GM21825 (cell line): Measurements from ENCODE around the gene NQO2.
A peak's percentile ranks its signal among the peaks of the same experiment; 100 is the strongest.
"Not testable (repeated sequence)": the region's sequence is repeated elsewhere in the genome, so short reads cannot be mapped to it uniquely, and the experiment has no call there.

Experiments
- ATAC-seq: cut with Tn5 transposase; IDR thresholded peaks from one replicate; pipeline ENCODE4 v1.9.1; 2021; ENCODE audit warnings: mild to moderate bottlenecking, moderate library complexity; ENCODE audit not compliant: unreplicated experiment

NQO2 gene

DNA sequence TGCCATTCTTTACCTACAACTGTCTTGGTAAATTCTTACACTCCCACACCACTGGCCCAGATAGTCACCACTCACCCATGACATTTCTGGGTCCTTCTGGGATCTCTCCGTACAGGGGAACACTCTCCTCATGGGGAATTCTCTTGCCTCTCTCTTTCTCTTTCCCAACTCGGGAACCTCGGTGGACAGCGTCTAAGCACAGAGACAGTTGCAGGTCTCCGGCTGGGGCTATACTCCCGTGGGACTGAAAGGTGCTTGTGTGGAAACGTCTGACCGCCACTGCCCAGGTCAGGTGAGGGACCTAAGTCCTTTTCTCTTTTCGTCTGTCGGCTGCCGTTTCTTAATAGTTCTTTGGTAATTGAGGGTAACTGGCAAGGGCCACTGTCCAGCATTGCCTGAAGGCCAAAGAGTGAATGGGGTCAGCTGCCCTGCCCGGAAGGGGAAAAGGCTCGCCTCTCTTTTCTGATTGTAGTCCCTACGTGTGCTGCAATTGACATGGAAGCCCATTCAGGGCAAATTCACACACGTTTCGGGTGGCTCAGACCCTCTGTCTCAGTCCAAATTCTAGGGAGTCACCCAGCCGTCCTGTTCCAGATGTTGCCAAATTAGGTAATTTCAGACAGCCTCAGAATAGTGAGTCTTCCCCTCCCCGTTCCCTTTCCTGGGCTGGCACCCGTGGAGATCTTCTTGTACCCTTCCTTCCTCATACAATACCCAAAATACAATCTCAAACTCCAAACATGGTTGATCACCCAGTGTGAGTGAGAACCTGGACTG lies 37.4 kb downstream of the NQO2 start:
- no peak for ATAC-seq

DNA sequence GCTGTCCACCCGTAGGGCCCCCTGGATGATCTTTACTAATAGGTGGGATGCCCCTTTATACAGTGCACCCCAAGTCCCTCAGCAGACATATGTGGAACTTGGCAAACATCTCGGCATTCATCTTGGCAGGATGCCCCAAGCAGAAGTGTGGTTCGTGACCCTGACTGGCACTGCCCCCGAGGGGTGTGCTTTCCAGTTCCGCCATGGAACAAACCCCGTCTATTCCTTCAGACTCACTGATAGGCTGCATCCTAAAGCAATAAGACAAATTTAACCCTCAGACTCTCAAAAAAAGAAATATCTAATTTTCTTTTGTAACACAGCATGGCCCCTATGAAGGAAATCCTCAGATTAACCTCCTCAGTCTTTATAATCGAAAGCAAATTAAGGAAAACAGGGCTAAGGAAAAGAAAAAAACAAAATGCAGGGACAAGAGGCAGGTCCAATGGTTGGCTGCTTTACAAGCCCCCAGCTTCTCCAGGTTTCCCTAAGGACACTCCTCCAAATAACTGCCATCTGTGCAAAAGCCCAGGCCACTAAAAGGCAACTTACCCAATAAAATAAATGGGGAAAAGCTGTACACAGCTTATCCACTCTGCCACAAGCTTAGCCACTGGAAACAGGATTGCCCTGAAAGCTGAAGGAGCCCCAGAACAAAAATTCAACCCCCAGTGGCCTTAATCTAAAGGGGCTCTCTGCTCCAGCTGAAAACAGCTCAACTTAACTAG lies 38.1 kb downstream of the NQO2 start:
- ATAC-seq: no peak

DNA sequence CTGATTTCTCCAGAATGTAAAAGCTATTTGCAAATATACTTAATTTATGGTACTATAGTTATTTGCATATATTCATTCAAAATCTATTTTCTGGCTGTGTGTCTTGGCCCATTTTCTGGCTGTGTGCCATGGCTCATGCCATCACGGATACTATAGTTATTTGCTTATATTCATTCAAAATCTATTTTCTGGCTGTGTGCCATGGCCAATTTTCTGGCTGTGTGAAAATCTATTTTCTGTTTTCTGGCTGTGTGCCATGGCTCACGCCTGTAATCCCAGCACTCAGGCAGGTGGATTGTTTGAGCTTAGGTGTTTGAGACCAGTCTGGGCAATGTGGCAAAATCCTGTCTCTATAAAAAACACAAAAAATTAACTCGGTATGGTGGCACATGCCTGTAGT lies 39.7 kb downstream of the NQO2 start:
- no peak for ATAC-seq

DNA sequence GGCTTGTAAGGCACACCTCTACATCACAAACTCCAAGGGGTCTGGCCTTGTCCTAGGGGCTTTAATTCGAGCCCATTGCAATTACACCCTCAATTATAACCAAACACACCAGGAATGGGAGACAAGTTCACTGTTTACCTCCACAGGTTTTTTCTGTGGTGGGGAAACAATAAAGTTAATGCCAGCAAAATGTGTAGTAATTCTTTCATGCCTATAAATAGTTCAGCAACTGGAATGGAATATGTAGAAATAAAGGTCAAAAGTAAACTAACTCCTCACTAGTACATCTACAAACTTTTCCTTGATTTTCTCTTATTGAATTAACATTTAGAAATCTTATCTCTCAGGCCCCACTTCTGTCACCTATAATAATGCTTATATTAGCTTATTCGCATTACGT lies 41.5 kb downstream of the NQO2 start:
- ATAC-seq: no peak

DNA sequence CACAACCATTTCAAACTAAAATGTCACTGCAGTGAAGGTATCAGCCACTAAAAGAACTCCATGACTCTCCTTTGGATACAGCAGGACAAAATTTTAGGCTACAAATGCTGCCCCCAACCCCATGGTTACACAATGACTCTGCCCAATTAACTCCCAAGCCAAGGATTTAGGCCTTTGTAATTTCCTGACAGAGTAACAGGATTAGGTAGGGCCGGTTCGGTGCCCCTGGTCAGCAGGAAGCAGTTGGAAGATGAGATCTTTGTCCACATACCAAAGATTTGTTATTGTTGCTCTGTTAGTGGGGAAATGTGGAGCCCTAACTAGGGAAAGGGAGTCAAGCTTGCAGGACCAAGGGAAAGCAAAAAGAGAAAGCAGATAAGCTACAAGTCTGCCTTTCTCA lies 41.9 kb downstream of the NQO2 start:
- no peak for ATAC-seq

DNA sequence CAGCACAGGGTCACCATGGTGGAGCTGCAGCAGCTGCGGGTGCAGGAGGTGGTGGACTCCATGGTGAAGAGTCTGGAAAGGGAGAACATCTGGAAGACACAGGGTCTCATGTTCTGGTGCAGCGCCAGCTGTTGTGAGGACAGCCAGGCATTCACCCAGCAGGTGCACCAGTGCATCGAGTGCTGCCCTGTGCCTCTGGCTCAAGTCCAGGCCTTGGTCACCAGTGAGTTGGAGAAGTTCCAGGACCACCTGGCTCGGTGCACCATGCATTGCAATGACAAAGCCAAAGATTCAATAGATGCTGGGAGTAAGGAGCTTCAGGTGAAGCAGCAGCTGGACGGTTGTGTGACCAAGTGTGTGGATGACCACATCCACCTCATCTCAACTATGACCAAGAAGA lies 45.7 kb downstream of the NQO2 start:
- ATAC-seq: no peak

DNA sequence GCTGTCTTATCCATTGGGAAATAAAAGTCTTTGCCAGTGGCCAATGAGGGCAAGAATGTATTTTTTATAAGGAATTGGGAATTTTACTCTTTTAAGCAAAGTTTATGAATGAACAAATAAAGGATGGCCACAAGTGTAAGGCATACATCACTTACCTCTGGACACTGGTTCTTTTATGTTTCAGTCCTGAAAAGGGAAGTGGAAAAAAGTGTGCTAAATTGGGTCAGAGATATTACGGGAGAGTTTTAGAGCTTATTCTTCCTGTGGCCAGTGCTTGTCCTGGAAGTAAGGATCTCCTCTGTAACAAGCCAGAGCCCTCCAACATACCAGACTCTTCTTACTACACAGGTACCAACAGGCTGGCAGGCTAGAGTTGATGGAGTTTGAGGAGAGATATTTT lies 46.1 kb downstream of the NQO2 start:
- no peak for ATAC-seq

DNA sequence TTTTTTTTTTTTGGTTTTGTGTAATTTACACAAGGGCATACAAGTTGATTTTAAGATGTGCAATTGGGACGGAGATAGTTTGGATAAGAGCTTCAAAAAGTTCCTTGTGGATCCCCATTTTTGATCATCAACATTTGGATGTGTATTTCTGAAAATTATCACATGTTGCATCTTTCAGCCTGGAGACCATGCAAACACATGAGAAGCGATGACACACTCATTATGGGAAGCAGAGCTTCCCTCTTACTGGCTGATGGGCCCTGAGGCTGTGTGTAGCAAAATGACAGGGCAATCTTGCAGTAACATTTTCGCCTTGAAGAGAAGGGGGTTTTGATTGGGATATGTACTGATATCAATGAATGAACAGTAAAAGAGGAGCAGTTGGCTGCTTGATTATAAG lies 46.6 kb downstream of the NQO2 start:
- no peak for ATAC-seq

DNA sequence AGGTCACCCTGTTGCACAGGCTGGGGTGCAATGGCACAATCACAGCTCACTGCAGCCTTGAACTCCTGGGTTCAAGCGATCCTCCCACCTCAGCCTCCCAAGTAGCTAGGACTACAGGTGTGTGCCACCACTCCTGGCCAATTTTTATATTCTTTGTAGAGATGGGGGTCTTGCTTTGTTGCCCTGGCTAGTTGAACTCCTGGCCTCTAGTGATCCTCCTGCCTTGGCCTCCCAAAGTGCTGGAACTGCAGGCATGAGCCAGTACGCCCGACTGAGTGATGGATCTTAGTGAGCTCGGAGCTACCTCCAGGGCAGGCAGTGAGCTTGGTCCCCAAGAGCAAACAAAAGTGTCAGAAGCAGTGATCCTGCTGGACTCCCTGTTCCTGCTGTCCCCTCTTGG lies 48.3 kb downstream of the NQO2 start:
- ATAC-seq: not testable (repeated sequence)

DNA sequence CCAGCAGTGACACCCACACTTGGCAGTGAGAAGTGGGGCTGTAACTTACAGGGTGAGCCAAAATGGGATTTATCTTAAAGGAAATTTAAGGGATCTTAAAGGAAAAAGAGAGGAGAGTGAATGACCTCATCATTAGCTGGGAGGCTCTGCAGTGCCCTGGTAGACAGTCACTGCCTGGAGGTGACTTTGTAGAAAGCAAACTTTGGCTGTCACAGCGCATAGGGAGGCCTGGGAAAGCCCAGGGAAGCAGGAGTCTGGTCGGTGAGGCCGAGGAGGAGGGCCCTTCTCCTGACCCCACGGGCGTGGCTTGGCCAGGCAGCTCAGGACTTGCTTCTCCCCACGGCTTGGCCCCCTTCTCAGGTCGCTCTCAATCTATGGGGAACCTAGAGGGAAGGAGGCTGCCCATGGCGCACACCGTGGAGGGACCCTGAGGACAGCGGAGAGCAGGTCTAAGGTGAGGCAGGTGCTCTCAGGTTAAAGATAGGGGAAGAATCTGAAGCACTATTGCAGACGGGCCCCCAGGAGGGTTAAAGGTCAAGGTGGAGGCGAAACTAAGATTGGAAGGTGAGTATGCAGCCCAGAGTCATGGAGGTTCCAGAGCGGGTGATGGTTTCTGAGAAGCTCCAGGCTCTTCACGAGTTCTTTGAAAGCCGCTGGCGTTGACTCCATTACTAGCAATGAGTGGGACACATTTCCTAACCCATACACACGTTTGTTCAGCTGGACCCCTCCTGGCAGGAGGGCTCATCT lies 53.0 kb downstream of the NQO2 start:
- no peak for ATAC-seq

DNA sequence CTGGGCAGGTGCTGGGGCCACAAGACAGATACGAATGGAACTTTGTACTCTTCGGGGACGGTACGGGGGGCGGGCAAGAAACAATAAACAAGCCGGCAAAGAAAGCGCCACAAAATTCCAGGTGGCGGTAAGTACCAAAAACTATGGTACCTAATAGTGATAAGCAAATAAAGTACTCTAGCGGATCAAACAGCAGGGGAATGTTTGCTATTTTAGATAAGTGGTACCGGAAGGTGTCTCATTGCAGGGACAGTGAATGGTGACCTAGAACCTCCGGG lies 53.5 kb downstream of the NQO2 start:
- no peak for ATAC-seq

DNA sequence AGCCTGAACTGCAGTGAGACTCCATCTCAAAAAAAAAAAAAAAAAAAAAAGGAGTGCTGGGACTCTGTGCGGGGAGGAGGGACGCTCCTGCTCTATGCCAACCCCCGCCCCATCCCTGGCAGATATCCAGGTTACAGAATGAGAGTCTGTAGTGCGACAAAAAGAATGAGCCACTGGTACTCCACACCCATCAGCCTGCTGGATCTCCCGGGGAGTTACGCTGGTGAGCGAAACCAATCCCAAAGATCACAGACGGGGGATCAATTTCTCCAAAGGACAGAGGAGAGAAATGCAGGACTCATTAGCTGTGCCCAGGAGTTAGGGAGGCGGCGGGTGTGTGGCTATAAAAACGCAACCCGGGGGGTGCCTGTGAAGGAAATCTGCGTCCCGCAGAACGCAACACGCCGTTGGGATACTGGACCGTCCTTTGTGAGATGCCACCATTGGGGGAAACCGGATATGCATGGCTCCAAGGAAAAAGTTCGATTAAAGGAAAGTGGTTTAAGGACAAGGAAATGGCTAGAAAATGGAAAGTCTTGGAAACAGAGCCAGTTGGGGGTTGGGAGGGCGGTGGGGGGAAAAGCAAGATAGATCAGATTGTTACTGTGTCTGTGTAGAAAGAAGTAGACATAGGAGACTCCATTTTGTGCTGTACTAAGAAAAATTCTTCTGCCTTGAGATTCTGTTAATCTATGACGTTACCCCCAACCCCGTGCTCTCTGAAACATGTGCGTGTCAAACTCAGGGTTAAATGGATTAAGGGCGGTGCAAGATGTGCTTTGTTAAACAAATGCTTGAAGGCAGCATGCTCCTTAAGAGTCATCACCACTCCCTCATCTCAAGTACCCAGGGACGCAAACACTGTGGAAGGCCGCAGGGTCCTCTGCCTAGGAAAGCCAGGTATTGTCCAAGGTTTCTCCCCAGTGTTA lies 54.8 kb downstream of the NQO2 start:
- ATAC-seq: not testable (repeated sequence)

DNA sequence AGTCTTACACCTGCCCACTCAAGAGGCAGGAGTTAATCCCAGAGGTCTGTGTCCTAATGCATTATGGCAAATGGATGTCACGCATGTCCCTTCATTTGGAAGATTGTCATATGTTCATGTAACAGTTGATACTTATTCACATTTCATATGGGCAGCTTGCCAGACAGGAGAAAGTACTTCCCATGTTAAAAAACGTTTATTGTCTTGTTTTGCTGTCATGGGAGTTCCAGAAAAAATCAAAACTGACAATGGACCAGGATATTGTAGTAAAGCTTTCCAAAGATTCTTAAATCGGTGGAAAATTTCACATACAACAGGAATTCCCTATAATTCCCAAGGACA lies 55.4 kb downstream of the NQO2 start:
- ATAC-seq: not testable (repeated sequence)

DNA sequence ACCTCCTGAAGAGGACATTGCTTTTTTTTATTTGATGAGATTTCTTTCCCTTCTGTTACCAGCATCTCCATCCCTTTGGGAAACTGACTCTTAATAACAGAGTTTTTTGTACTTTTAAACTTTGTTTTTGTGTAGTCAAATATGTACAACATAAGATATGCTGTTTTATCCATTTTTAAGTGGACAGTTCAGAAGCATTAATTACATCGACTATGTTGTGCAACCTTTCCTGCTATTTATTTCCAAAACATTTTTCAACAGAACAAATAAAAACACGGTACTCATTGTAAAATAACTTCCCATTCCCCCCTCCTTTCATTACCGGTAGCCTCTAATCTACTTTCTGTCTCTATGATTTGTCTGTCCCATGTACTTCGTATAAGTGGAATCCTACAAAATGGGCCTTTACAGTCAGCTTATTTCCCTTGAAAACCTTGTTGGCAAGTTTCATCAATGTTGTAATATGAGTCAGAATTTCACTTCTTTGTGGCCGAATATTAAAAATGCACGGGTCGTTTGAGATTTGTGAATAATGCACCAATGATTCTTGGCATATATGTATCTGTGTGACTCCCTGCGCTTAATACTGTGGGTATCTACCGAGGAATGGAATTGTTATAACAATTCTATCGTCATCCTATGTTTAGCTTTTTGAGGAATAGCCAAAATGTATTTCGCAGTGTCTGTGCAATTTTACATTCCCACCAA lies 57.5 kb downstream of the NQO2 start:
- ATAC-seq: no peak

DNA sequence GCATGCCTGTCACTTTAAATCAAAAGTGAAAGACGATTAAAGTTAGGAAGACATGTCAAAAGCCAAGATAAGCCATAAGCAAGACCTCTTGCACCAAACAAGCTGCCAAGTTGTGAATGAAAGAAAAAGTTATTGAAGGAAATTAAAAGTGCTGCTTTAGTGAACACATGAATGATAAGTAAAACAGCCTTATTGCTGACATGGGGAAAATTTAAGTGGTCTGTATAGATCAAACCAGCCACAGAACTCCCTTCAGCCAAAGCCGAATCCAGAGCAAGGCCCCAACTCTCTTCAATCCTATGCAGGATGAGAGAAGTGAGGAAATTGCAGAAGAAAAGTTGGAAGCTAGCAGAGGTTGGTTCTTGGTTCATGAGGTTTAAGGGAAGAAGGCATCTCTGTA lies 59.3 kb downstream of the NQO2 start:
- no peak for ATAC-seq

DNA sequence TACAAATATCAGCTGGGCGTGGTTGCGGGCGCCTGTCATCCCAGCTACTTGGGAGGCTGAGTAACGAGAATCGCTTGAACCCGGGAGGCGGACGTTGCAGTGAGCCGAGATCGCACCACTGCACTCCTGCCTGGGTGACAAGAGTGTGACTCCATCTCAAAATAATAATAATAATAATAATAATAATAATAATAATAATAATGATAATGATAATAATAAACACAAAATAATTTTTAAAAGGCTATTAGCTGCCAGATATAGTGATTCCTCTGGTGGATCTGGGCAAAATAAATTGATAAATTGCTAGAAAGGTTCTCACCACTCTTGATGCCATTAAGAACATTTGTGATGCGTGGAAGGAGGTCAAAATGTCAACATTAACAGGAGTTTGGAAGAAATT lies 60.4 kb downstream of the NQO2 start:
- ATAC-seq: not testable (repeated sequence)

DNA sequence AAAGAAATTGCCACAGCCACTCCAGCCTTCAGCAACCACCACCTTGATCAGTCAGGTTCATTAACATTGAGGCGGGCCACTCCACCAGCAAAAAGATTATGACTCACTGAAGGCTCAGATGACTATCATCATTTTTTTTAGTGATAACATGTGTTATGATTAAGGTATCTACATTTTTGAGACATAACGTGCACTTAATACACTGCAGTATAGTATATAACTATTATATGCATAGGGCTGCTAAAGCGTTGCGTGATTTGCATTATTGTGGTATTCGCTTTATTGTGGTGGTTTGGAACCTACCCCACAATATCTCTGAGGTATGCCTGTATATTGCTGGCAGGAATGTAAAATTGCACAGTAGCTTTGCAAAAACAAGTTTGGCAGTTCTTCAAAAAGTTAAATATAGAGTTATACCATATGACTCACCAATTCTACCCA lies 61.8 kb downstream of the NQO2 start:
- no peak for ATAC-seq

DNA sequence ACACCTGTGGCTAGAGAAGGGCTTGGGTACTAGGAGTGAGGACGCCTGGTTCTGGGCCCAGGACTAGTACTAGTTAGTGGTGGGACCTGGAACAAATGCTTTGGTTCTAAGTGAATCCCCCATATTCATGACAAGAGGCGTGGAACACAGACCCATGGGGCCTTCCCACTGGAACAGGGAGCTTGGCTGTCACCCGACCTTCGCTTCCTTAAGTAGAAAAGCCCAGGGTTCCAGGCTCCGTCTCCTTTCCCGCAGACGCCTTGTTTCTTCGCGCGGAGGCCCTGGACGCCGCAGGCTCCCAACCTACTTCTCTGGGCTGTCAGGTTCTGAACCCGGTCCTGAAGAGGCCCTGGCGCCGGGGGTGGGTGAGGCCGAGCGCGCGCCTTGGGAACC lies 63.6 kb downstream of the NQO2 start:
- ATAC-seq: not testable (repeated sequence)

DNA sequence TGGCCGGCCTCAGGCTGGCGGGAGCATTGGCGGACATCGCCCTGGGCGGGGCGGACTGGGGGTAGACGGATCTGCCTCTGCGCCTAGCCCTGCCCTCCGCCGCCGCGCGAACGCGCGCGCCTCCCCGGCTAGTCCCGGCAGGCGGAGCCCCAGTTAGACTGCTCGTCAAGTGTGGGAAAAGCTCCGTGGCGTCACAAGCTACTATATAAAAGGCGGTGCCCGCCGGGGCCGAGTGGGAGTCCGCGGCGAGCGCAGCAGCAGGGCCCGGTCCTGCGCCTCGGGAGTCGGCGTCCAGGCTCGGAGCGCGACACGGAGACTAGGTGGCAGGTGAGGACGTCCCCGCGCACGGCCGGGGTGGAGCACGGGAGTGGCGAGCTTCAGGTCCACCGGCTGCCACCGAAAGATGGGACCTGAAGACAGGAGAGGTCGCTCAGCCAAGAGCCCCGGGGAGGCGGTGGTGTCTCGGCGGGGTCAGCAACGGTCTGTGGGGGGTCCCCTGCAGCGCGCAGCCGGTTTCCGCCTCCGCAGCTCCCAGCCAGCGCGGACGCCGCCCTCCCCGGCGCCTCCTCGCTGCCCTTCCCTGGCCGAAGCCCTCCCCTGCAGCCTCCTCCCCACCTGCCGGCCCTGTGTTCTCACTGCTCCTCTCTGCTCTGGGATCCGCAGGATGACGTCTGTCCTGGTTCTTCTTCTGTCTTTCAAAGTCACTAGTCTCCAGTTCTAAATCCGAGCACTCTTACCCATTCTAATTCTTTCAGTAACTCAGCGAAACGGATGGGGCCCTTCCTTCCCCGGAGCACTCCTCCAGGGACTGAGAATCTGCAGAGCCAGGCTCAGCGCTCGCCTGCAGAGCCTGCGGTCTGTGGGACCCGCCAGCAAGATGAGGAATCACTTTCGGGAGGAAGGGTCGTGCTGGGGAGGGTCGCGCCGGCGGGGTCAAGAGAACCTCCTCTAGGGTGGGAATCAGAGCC lies 64.3 kb downstream of the NQO2 start:
- ATAC-seq: peak; percentile 60
